Gastrocnemius medialis (tissue), 4 donors: ENCODE results near the gene SLC12A6.

Experiments used
- CTCF ChIP-seq, 5 experiments: fragments of 450-650 bp in 3 of 5; fragments of 200-600 bp in 2 of 5; sonication (generic) in 2 of 5; IDR thresholded peaks in 4 of 5; conservative IDR thresholded peaks in 1 of 5; 1 replicate in 4 of 5; 2 replicates in 1 of 5; pipeline ENCODE4 v1.5.1; 2016 to 2019; ENCODE audit warnings: antibody characterized with exemption in 5 of 5, mild to moderate bottlenecking in 3 of 5, moderate library complexity in 3 of 5
- POLR2A ChIP-seq, 2 donors: fragments of 450-650 bp; IDR thresholded peaks; one replicate each; pipeline ENCODE4 v1.6.1; 2017; ENCODE audit warnings: antibody characterized with exemption in 2 of 2, mild to moderate bottlenecking in 2 of 2, moderate library complexity in 2 of 2

- TF ChIP-seq POLR2A (IDR thresholded peaks at IDR 0.05) (no peak), CTCF (IDR thresholded peaks at IDR 0.05 in 4 of 5, conservative IDR thresholded peaks at IDR 0.05 in 1 of 5) (no peak)
Observed at GRCh38 chr15:34362047-34362773, 24.6 kb upstream of the SLC12A6 start.
